Psoas muscle (tissue), 8 donors: Measurements from ENCODE around the gene DYTN. TPM values are rescaled to one million over a fixed set of nuclear protein-coding genes. Genes with fewer than 3 reads are reported as not detected.

Experiments used
- ATAC-seq, 4 donors: fragments of 200-7000 bp; cut with Tn5 transposase; one replicate each; pipeline ENCODE4 v1.9.1; 2020; ENCODE audit warnings: moderate library complexity in 3 of 4, mild to moderate bottlenecking in 2 of 4
- DNase-seq, 2 donors: peaks; one replicate each; pipeline ENCODE4 v3.0.0-alpha.2; 2020
- H3K27ac ChIP-seq: fragments of 200-600 bp; one replicate; pipeline ENCODE4 v1.8.0; 2022
- H3K27me3 ChIP-seq, 3 donors: fragments of 200-600 bp in 1 of 3; one replicate each; pipeline versions ENCODE4 v1.6.1 to v1.8.0; 2013 to 2022; ENCODE audit warnings: low read length in 2 of 3, mild to moderate bottlenecking in 2 of 3, moderate library complexity in 1 of 3; ENCODE audit not compliant: insufficient read depth in 3 of 3
- H3K36me3 ChIP-seq, 2 donors: fragments of 200-600 bp in 1 of 2; one replicate each; pipeline versions ENCODE4 v1.6.1 to v1.8.0; 2013 to 2022; ENCODE audit warnings: low read depth in 1 of 2, mild to moderate bottlenecking in 1 of 2, moderate library complexity in 1 of 2; ENCODE audit not compliant: insufficient read depth in 1 of 2
- H3K4me1 ChIP-seq: fragments of 200-600 bp; one replicate; pipeline ENCODE4 v1.8.0; 2022
- H3K4me3 ChIP-seq: fragments of 200-600 bp; one replicate; pipeline ENCODE4 v1.8.0; 2022; ENCODE audit warnings: mild to moderate bottlenecking
- H3K9me3 ChIP-seq: fragments of 200-600 bp; one replicate; pipeline ENCODE4 v1.8.0; 2022
- WGBS, 3 donors: extraction: QIAGEN DNeasy Blood & Tissue Kit; methylation state at CpG; one replicate each; pipeline versions ENCODE4 v1.1.6 to v1.1.7; 2013; 5-methylcytosine and 5-hydroxymethylcytosine counted together
- intact Hi-C, 2 donors: fragments of 100-400 bp; cut with DNase I; formaldehyde crosslinking; loops; one replicate each; pipeline versions ENCODE4 v1.11.0 to v1.14.2; 2022
- polyA plus RNA-seq, 3 donors: library from polyadenylated mRNA; stranded (reverse); fragments of 200-250 nt; gene quantifications; one replicate each; pipeline ENCODE4 v1.2.3, GENCODE V29; 2013
- total RNA-seq, 4 donors: library from RNA; stranded (reverse); fragmentation: NEBNext Ultra II Directional in 2 of 4; extraction: Animal tissue kit (Norgen Biotek cat#: 25700) in 2 of 4; gene quantifications; one replicate each; pipeline versions ENCODE4 v1.2.1 to v1.2.4, GENCODE V29; 2021 to 2023
- TF ChIP-seq, protein P1 (sequence below): fragments of 200-600 bp; IDR thresholded peaks from one replicate; pipeline ENCODE4 v1.8.0; 2022; ENCODE audit warnings: antibody characterized with exemption
- donor health status: healthy with polysubstance abuse.
- donor health status: DM: no; HTN: no; CAD: no; lungs with moderate emphysema.
- donor health status: Bipolar disorder and iron deficiency.
- donor health status: healthy.
- donor health status: DM: yes; HTN: yes; CAD: no.
- donor health status: DM: no; HTN: no; CAD: no.
- donor health status: DM: no; HTN: no; CAD: no.
- donor health status: DM: yes; HTN: yes; CAD: no.

DYTN gene
- total and polyA plus RNA-seq, 7 donors: not detected

GRCh38 chr2:206647985-206648384, 70.2 kb downstream of the DYTN start:
- 58 to 67% (median 66%) methylated on average over 1 of the region's 1 CpG for WGBS, 3 donors

GRCh38 chr2:206642075-206643025, 75.8 kb downstream of the DYTN start, which contains the start of gene FAM237A:
FAM237A (plus strand) TSS chr2:206642487; CDS start chr2:206644237, 1,750 bp downstream.
- no peaks in the 10 kb centered on the region for H3K9me3 ChIP-seq
- H3K4me1 ChIP-seq: no peaks in the 10 kb centered on the region
- H3K27ac ChIP-seq: no peak within 1 kb of the TSS
- 3 to 4% (median 3%) methylated on average over 56 of the region's 56 CpGs for WGBS, 3 donors
- DNase-seq (peak in 1 of 2 donors; percentile 12), ATAC-seq (no peak)
- H3K36me3 ChIP-seq: no peaks in the 10 kb centered on the region
- no peak within 1 kb of the TSS for H3K4me3 ChIP-seq
- H3K27me3 ChIP-seq: peaks cover 0 to 37% (median 14%) of the 10 kb centered on the region in 3 donors
- intact Hi-C loops: no loop called here
- TF ChIP-seq, protein P1, sequence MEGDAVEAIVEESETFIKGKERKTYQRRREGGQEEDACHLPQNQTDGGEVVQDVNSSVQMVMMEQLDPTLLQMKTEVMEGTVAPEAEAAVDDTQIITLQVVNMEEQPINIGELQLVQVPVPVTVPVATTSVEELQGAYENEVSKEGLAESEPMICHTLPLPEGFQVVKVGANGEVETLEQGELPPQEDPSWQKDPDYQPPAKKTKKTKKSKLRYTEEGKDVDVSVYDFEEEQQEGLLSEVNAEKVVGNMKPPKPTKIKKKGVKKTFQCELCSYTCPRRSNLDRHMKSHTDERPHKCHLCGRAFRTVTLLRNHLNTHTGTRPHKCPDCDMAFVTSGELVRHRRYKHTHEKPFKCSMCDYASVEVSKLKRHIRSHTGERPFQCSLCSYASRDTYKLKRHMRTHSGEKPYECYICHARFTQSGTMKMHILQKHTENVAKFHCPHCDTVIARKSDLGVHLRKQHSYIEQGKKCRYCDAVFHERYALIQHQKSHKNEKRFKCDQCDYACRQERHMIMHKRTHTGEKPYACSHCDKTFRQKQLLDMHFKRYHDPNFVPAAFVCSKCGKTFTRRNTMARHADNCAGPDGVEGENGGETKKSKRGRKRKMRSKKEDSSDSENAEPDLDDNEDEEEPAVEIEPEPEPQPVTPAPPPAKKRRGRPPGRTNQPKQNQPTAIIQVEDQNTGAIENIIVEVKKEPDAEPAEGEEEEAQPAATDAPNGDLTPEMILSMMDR: no peak

More at GRCh38 chr2:206647985-206648384, 70.2 kb downstream of the DYTN start:
- Histone ChIP-seq H3K27me3 (peaks cover 0 to 6% (median 0%) of the 10 kb centered on the region in 3 donors), H3K4me1 (no peaks in the 10 kb centered on the region), H3K27ac (no peak overlapping the region), H3K9me3 (no peaks in the 10 kb centered on the region), H3K4me3 (no peak overlapping the region), H3K36me3 (no peaks in the 10 kb centered on the region)
- intact Hi-C loops: no loop called here
- TF ChIP-seq, protein P1: no peak
- ATAC-seq (no peak), DNase-seq (no peak)

- Histone ChIP-seq H3K36me3 (no peaks in the 10 kb centered on the region), H3K27me3 (peaks cover 0 to 37% (median 14%) of the 10 kb centered on the region in 3 donors), H3K9me3 (no peaks in the 10 kb centered on the region), H3K4me1 (no peaks in the 10 kb centered on the region), H3K4me3 (no peak overlapping the region), H3K27ac (no peak overlapping the region)
- WGBS, 3 donors: 36 to 45% (median 42%) methylated on average over 3 of the region's 3 CpGs
- intact Hi-C loops: no loop called here
- TF ChIP-seq, protein P1: no peak
- DNase-seq (no peak), ATAC-seq (no peak)
Observed at GRCh38 chr2:206641226-206641625, 77.0 kb downstream of the DYTN start.

DNA sequence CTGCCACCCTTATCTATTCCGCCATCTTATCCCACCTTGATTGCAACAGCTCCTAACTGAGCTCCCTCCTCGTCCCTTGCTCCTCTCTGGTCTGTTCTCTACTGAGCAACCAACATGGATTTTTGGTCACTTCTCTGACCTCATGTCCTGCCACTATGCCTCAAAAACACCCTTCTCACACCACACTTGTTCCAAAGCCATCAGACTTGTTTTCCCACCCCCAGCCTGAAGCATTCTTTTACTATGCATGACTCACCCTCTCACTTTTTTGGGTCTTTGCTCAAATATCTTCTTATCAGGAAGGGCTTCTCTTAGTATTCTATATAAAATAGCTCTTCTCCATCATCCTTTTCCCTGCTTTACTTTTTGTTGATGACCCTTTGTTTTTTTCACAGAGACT, 78.6 kb downstream of the DYTN start:
- H3K27me3 ChIP-seq: peaks cover 0 to 37% (median 14%) of the 10 kb centered on the region in 3 donors
- DNase-seq (no peak), ATAC-seq (no peak)
- TF ChIP-seq, protein P1: no peak
- H3K4me1 ChIP-seq: no peaks in the 10 kb centered on the region
- H3K36me3 ChIP-seq: no peaks in the 10 kb centered on the region
- H3K4me3 ChIP-seq: no peak overlapping the region
- H3K9me3 ChIP-seq: no peaks in the 10 kb centered on the region
- 13 to 44% (median 41%) methylated on average over 2 of the region's 2 CpGs for WGBS, 3 donors
- no peak overlapping the region for H3K27ac ChIP-seq
- intact Hi-C loops: no loop called here
